ENCODE measurements around the gene TNIP1. TPM values are rescaled to one million over a fixed set of nuclear protein-coding genes. Genes with fewer than 3 reads are reported as not detected.
A peak's percentile ranks its signal among the peaks of the same experiment; 100 is the strongest.

Gene TNIP1
- polyA plus RNA-seq, 10 donors, result 63.8 to 102 (median 81.3) TPM

DNA sequence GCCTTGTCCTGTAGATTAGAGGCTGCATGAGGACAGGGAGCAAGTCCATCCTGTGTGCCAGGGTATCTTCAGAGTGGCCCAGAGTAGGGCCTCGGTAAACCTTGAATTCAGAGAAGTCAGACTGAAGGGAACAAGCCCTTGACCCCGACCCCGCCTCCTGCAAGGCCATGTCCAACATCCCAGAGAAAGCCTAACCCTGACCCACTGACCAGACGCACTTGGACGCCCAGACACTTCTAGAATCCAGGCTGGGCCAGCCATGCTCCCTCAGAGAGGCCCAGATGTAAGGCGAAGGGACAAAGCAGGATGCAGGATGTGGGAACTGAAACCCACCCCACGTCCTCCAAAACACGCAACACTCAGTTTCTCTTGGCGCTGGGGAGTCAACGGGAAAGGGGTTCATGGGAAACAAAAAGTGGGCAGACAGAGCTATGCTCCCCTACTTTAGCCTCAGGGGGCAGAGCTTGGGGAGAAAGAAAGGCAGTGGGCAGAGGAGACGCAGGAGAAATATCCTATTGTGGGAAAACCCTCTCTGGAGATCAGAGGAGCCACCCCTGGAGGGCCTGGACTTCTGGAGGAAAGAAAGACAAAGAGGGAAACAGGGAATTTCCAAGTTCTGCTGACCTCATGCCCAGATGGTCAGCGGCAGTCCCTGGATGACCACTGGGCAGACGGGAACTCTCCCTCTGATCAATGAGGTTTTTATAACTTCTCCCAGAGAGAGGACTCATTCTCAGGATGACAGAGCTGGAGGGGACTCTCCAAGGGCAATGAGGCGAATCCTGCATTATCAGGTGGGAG lies 13.0 kb downstream of the TNIP1 start:
- DNase-seq, result no peak

DNA sequence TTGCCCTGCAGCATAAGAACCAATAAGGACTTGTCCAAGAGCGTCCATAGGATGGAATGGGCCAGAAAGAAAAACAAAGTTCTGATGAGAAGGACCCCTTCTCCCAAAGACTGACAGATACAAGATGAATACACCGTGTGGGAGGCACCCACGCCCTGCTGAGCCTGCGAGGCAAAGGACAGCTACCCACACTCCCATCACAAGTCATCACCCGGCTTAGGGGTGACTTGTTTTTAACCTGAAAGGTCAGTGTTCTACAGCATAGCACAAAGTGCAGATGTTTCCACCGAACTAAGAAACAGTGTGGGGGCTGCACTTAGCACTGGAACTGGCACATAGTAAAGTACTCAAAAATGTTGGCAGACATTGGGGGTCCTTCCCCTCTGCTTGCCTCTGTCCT lies 13.9 kb downstream of the TNIP1 start:
- DNase-seq, result no peak

DNA sequence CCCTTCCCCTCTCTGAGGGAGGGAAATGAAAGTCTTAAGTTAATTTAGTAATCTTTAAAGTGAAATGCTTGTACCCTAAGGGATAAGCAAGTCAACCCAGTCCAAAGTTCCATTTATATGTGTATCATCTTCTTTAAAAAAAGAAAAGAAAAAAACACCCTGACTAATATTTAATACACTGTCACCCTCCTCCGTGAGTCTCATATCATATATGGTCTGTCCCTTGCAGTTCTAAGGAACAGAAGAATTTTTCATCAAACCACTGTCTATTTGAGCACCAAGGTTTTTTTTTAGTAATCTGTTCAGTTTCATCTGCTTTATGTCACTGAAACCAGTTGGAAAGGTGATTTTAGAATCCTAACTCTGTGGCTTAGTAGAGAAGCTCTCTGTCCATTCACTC lies 15.2 kb downstream of the TNIP1 start:
- DNase-seq, result no peak

DNA sequence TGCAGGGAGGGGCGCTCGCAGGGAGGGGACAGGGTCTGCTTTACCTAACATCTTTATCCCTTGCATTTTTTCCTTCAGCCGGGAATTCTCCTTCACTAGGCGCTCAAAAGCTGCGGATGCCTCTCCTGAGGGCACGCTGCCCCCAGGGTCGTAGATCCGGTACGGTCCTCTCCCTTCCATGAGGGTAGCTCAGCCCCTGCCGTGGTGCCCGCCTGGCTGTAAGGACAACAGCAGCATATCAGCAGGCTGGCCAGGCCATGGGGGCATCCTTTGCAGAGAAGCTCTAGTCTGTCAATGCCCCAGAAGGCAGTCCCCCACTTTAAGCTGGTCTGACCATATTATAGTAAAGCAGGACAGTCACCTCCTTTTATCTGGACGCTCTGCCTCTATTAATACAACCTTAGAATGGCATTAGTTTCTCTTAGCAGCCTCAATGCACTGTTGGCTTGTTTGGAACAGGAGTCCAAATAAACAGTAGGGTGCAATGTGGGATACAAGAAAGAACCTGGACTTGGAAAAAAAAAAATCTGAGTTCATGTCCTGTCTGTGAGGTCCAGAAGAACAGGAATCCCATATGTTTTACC lies 15.8 kb downstream of the TNIP1 start:
- DNase-seq, result no peak

DNA sequence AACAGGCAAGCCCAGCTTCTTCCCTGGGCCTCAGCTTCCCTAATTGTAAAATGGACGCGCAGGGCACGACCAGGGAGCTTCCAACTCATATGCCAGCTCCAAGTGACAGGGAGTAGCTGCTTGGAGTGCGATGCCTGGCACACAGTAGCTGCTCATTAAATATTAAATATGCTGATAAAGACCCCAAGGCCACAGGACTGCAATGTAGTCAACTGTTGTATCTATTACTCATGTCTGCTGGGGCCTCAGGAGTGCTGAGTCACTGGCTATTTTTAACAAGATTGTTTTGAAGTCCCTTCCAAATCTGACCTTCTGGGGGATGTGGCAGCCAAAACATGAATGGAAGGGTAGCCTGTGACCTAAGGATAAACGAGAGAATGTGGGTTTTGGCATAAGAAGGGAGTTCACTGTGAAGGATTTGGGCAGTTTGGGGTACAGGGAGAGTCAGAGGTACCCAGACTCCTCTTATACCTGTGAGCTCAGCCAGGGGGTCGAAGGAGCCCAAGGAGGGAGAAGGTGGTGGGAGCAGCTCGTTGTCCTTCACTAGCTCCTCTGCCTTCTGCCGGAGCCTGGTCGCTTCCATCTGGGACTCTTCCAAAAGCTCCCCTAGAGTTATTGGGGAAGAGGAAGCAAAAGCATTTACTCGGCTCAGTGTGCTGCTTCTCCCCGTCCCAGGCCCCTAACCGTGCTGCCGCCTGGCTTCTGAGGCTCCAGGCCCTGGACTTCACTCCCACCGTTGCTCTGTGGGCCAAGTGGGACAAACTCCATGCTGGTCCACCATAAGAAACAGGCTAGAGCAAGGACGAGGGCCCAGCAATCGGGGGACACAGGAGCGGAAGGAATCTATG lies 17.5 kb downstream of the TNIP1 start:
- peak; percentile 59 to 66 (median 61) for DNase-seq

DNA sequence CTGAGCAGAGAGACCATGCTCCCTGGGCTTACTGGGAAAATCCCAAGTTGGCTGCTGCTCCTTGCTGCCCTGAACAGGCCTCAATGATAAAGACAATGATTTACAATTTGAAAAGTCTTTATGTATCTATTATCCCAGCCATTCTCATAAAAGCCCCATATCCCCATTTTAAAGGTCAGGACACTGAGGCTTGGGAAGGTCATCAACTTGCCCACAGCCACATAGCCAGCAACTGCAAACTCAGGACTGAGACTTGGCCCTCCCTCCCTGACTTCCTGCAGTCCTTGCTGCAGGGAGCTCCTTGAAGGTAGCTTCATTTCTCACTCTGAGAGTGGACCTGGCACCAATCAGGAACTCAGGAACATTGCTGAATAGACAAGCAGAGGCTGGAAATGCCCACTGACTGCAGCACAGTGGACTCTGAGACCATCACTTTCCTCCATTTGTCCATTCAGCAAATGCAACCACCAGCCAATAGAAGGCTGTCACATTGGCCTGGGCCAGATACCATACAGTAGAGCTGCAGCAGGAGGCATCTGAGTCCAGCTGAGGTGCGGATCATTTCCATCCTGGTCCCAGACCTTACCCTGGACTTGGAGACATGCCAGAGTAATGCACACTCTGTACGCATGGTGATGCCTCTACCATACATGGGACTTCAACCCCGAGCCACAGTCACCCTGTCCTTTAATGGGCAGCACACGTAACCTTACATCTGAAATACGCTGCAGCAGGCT lies 18.3 kb downstream of the TNIP1 start:
- no peak for DNase-seq

DNA sequence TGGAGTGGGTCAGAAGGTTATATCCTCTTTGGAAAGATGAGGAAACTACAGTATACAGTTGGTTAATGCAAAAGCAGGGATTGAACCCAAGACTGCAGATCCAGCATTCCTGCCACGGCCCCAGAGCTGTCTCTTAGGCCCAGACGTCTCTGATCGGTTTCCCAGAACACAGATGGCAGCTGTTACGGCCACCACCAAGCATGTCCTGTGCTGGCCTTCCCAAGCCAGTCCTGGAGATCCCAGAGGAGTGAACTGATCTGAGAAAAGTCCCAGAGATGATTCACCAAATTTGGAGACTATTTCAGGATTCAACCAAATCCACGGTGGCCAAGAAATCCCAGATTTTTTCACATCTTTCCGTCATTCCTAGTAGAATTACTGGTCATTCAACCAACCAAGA lies 20.1 kb downstream of the TNIP1 start:
- DNase-seq, result no peak

DNA sequence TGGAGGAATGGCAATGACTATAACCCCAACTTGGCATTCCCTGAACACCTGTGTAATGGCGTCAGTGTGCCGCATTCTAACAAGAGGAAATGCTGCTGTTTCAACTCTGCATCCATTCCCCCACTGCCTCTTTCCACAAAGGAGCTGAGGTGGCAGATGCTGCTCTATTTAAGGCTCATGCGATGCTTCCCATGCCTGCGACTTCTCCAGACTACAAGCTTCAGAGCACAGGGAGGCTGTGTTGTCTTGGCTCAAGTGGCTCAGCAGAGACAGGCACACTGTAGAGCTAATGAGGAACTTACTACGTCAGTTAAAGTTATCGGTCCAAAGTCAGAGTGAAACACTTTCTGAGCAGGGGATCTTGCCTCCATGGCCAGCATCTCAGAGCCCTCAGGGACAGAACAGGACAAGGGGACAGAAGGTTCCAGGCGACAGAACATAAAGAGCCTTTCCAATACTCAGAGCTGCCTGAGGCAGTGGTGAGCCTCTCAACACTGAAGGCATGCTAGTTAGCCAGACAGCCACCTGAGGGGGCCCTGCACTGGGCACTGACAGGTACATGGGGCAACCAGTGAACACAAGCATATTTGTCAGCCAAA lies 21.8 kb downstream of the TNIP1 start:
- no peak for DNase-seq

DNA sequence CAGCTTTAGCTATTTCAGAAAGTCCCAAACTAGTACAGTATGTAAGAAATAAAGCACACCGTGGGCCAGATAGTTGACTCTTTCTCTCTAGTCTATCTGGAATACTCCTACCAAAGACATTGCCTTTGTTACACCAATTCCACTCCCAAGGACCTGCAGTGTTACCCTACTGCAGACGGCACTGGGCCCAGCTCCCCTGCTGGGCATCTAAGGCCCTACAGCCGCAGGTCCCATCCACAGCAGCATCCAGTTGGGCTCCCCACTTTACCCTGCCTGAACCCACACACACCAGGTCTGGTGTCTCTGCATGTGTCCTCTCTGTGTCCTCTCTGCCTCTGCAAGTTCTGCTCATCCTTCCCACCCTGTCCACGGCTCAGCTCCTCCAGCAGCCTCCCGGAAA lies 22.5 kb downstream of the TNIP1 start:
- DNase-seq, result no peak

DNA sequence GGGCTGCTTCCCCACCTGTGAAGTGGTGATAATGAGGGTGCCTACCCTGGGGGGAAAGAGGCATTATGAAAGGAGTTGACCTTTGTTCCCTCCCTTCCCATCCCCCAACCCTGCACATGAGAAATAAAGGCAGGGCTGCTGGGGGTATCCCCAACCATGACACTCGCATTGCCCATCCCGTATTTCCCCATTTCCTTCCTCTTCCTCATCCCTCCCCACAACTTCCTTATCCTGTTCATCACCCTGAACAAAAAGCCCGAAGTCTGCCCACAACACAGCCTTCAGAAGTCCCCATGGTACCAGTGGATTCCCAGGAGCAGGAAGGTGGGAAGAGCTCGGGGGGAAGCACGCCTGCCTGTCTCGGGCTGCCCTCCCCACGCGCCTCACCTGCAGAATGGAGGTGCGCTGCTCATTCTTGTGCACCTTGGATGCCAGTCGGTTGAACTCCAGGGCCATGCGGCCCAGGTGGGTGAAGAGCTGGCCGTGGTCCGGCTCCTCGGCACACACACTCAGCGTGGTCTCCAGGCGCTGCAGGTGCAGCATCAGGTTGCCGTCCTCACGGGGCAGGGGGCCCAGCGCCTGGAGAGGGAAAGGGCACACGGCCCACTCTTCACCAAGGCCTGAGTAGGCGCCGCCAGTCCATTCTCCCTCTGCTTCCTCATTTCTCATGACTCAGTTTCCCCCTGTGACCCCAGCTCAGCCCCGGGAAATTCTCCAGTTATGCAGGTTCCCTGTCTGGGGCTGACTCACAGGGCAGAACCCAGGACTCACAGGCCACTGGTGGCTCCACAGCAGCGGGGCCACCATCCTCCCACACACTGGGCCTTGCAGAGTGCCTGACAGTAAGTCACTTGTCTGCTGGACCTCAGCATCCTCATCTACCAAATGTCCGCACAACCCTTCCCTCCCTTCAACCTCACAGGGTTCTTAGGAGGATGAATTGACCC lies 24.2 kb downstream of the TNIP1 start:
- DNase-seq, result no peak

DNA sequence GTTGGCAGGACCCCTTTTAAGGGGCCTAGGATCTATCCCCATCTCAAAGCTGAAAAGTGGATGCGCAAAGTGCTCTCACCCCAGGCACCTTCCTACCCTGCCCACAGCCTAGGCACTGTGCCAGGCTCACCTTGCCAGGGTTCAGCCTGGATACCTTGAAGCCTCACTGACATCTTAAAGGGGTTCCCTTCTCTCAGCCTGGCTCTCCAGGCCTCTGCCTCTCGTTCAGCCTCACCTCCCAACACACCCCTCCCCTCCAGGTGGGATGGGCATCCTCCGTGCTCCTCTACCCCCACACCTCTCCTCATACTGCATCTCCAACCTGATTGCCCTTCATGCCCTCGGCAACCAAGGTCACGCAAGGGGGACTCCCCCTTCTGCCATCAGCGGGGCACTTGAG lies 25.5 kb downstream of the TNIP1 start:
- DNase-seq, result no peak

DNA sequence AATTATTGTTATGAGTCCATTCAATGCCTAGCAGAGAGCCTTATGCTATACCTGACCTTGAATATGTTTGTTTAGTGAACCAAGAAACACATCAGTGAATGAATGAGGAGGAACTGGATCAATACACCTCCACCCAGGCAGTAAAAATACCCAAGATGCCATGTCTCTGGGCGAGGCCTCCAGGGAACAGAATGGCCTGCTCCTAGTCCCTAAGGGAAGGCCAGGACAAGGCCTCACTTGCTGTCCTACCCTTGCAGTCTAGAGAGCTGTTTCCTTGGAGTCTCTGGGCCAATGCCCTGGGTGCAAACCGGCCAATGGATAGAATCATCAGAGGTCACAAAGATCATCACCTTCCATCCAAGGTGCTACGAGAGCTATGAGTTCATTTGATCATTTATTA lies 26.1 kb downstream of the TNIP1 start:
- DNase-seq, result no peak

DNA sequence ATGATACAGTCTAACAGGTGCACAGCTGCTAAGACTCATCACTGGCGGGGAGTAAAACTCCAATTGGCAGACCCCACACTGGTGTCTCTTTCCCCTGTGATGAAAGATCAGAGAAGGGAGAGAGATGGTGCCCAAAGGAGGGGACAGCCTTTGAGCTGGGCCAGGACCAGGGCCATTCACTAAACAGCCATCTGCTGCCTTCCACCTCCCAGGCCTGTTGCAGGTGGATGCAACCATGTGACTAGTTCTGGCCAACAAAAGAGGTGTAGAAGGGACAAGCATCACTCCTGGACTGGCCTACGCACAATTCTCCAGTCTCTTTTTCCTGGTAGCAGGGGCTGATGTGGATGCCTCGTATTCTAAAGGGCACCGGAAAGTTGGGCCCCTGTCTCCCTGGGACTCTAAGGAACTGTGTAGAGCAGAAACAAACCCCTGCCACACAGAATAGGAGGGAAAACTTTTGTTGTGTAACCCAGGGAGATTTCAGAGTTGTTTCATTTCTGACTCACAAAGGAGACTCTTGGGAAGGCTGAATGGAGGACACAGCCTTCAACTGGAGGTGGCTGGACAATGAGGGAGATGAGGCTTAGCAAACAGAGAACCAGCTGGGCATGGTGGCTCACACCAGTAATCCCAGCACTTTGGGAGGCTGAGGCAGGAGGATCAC lies 26.9 kb downstream of the TNIP1 start:
- DNase-seq, result no peak

DNA sequence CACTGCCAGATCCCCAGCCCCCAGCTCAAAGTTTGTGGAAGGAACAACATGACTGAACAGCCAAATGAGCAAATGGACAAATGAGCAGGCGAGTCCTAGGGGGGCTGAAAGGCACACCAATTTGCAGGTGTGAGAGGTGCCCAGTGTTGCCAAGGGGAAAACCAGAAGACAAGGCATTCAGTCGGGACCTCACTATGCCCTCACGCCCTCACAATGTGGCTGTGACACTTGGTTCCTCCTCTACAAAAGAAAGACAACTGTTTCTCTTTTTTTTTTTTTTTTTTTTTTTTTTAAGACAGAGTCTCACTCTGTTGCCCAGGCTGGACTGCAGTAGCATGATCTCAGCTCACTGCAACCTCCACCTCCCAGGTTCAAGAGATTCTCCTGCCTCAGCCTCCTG lies 28.0 kb downstream of the TNIP1 start:
- no peak for DNase-seq

DNA sequence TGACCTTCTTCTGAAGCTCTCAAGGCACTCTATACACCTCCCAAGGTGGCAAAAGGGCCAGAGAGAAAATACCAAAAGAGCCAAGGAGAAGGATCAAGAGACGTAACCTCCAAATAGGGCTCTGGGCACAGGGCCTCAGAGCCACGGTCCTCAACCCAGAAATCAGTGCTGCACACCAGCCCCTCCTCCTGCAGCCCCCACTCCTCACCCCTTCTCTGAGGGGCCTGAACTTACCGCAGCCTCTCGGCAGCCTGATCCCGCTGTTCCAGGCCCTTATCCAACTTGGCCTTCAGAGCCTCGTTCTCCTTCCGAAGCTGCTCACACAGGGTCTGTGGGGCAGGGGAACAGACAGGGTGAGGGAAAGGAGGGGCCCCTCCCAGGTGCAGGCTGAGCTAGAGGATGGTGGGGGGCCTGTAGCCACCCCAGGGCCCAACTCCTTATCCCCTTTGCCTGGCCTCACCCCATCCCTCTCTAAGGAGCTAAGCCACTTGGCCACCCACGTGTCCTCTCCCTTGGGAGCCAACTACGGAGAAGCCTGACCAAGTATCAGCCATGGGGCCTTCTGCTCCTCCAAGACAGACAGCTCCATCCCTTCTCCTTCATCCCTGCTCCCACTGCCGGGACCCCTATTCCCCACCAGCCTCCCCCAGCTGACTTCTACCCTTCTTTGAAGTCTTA lies 28.8 kb downstream of the TNIP1 start:
- DNase-seq, result peak in 1 of 3 donors; percentile 35

DNA sequence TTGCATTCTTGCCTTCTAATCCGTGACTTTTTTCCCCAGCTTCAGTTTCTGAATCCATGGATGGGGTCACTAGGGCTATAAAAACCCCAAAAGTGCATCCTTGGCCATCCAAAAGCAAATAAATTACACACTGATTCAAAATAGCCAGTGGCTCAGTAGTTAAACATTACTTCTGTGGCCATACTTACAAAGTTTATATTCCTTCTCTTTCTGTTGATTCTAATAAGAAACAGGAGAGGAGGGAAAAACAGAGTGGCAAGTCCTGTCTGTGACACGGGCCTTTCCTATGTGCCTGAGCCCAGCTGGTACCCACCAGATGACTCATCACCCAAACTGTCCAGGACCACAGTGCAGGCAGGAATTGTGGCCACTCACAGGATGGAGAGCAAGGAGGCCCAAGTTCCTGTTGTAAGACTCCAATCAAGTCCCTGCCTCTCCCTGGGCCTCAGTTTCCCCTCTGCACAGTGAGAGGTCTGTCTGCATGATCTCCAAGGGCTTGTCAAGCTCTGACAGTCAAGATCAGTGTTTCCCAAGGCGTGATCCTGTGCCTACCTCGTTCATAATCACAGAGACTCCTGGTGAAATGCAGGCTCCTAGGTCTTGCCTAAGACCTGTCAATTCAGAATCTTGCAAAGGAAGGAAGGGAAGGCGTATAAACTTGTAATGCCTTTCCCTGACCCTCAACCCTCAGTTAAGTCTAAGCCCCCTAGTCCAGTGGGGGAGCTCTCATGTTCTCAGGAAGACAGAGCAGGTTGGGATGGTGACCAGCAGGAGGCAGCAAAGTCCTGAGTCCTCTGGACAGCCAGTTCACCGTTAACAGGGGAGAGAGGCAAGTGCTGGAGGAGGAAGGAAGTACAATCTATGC lies 29.5 kb downstream of the TNIP1 start:
- peak; percentile 69 to 87 (median 82) for DNase-seq

DNA sequence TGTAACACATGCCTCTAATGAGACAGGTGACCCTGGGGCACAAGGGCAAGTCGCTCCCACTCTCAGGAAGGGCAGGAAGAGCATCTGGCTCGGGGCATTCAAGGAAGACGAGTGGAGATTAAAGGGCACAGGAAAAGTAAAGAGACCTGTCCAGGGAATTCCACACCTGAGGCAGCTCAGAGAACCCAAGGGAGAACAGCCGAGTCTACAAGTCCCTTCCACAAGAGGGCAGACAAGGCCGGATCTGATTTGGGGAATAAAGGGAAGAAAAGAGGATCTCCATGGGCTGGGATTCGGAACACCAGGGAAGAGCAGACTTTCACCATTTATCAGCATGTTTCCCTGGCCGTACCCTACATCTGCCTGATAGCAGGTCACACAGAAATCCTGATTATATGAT lies 32.3 kb downstream of the TNIP1 start:
- no peak for DNase-seq

DNA sequence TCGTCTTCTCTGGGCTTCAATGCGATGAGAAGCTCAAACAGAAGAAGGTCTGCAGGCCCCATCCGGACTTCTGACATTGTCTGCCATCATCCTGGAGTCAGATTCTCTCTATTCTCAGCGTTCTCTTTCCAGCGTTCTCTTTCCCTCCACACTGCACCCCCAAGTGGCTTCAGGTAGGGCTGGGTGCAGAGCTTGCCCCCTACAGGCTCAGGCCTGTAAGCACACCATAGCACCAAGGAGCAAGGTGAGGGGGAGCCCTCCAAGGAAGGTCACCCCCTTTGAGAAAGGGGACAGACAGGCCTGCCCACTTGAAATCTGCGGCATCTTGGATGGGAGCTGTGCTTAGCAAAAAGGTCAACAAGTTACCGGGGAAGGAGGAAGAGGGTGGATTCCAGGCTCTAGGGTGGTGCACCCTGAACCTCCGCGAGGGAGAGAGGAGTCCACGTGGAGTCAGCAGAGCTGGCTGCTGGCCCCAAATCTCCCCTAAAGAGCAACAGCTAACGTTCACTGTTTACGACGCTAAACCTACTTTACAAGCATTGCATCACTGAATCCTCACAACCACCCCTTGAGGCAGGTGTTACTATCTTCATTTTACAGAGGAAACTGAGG lies 32.9 kb downstream of the TNIP1 start:
- DNase-seq, result peak in 1 of 3 donors; percentile 47
